ENCODE results near the gene ZNHIT3.

- TF ChIP-seq CTCF (IDR thresholded peaks at IDR 0.05; ENCODE audit: insufficient read depth, low read length) (no peak), POLR2AphosphoS5 (IDR thresholded peaks at IDR 0.05; ENCODE audit: low read depth) (no peak), GABPA (IDR thresholded peaks at IDR 0.05; ENCODE audit: low read depth) (no peak), SPI1 (IDR thresholded peaks at IDR 0.05; ENCODE audit: borderline replicate concordance, low read depth) (no peak), REST (IDR thresholded peaks at IDR 0.05; ENCODE audit: insufficient replicate concordance, low read depth) (no peak)
These were observed 22.9 kb downstream of the ZNHIT3 start for GRCh38 chr17:36509272-36509985.

All from HL-60 (cell line).